ENCODE measurements around the gene ZSCAN18.

DNA sequence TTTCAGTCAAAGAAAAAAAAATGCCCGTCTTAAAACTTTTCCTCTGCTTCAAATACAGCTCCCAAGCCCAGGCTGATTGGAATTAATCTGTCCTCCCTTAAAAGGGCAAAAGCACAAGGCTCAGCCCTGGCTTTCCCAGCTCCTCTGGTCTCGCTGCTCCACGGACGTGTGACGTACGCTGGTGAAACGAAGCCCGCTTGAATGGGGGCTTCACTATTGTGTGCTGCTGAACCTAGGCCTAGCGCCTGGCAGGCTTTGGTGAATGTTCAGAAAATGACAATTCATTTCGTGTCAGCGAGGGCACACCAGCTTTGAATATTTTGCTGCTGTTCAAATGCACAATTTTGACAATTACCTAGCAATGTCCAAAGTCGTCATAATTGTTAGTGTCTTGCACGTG, 39.6 kb downstream of the ZSCAN18 start:
- TF ChIP-seq, protein P1, sequence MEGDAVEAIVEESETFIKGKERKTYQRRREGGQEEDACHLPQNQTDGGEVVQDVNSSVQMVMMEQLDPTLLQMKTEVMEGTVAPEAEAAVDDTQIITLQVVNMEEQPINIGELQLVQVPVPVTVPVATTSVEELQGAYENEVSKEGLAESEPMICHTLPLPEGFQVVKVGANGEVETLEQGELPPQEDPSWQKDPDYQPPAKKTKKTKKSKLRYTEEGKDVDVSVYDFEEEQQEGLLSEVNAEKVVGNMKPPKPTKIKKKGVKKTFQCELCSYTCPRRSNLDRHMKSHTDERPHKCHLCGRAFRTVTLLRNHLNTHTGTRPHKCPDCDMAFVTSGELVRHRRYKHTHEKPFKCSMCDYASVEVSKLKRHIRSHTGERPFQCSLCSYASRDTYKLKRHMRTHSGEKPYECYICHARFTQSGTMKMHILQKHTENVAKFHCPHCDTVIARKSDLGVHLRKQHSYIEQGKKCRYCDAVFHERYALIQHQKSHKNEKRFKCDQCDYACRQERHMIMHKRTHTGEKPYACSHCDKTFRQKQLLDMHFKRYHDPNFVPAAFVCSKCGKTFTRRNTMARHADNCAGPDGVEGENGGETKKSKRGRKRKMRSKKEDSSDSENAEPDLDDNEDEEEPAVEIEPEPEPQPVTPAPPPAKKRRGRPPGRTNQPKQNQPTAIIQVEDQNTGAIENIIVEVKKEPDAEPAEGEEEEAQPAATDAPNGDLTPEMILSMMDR (IDR thresholded peaks at IDR 0.05), result no peak
- TF ChIP-seq POLR2AphosphoS5 (IDR thresholded peaks at IDR 0.05) (no peak), POLR2A (IDR thresholded peaks at IDR 0.05) (no peak)
